Embryonic facial prominence (tissue), 1 donor: Measurements from ENCODE around the gene PPP4R1.

Source experiments
- DNase-seq: peaks from one replicate; pipeline ENCODE4 v3.0.0-alpha.2; 2016; ENCODE audit errors: extremely low spot score

PPP4R1 gene

GRCh38 chr18:9550429-9550828 lies 63.9 kb downstream of the PPP4R1 start:
- DNase-seq: no peak

GRCh38 chr18:9549405-9549804 lies 65.0 kb downstream of the PPP4R1 start:
- no peak for DNase-seq

GRCh38 chr18:9547782-9548181 lies 66.6 kb downstream of the PPP4R1 start:
- DNase-seq: no peak

- DNase-seq: no peak
Measured at GRCh38 chr18:9546468-9546867, 67.9 kb downstream of the PPP4R1 start.

GRCh38 chr18:9545029-9545428 lies 69.3 kb downstream of the PPP4R1 start:
- no peak for DNase-seq

- DNase-seq: no peak
Measured at GRCh38 chr18:9542924-9543323, 71.4 kb downstream of the PPP4R1 start.

- no peak for DNase-seq
Measured at GRCh38 chr18:9539938-9540337, 74.4 kb downstream of the PPP4R1 start.

- no peak for DNase-seq
Measured at GRCh38 chr18:9539283-9539682, 75.1 kb downstream of the PPP4R1 start.

- no peak for DNase-seq
Measured at GRCh38 chr18:9537677-9538076, 76.7 kb downstream of the PPP4R1 start.

GRCh38 chr18:9536354-9537152 lies 77.8 kb downstream of the PPP4R1 start:
- no peak for DNase-seq

- DNase-seq: peak; percentile 35
Measured at GRCh38 chr18:9535430-9535991, 78.8 kb downstream of the PPP4R1 start.

- DNase-seq: no peak
Measured at GRCh38 chr18:9534844-9535243, 79.5 kb downstream of the PPP4R1 start.

GRCh38 chr18:9531791-9532410 lies 82.5 kb downstream of the PPP4R1 start:
- no peak for DNase-seq

- DNase-seq: no peak
Measured at GRCh38 chr18:9530226-9531009, 83.9 kb downstream of the PPP4R1 start.

GRCh38 chr18:9526458-9526857 lies 87.9 kb downstream of the PPP4R1 start:
- no peak for DNase-seq

GRCh38 chr18:9522952-9523351 lies 91.4 kb downstream of the PPP4R1 start:
- DNase-seq: no peak

GRCh38 chr18:9521770-9522169 lies 92.6 kb downstream of the PPP4R1 start:
- DNase-seq: no peak

GRCh38 chr18:9520666-9521065 lies 93.7 kb downstream of the PPP4R1 start:
- DNase-seq: no peak

- DNase-seq: no peak
Measured at GRCh38 chr18:9519399-9519798, 95.0 kb downstream of the PPP4R1 start.

- DNase-seq: no peak
Measured at GRCh38 chr18:9517869-9518268, 96.5 kb downstream of the PPP4R1 start.

- no peak for DNase-seq
Measured at GRCh38 chr18:9516437-9517064, 97.8 kb downstream of the PPP4R1 start.

- DNase-seq: no peak
Measured at GRCh38 chr18:9513971-9514512, 100.3 kb downstream of the PPP4R1 start.
